AG04449 (cell line): ENCODE results near the gene PPP2R5C.
A peak's percentile ranks its signal among the peaks of the same experiment; 100 is the strongest.

ENCODE experiments used
- CTCF ChIA-PET: fragments of 350-600 bp; formaldehyde crosslinking; extraction: SDS; loops from one replicate; lab custom pipeline; 2021; ENCODE audit warnings: antibody characterized with exemption; lab: Yijun Ruan, JAX
- POLR2A ChIA-PET: fragments of 400-600, 350-600 bp; formaldehyde crosslinking; extraction: SDS; loops from one replicate; lab custom pipeline; 2020; ENCODE audit warnings: antibody characterized with exemption, inconsistent platforms; lab: Yijun Ruan, JAX
- DNase-seq: peaks from one replicate; pipeline ENCODE4 v3.0.0-alpha.2; 2010; ENCODE audit warnings: low read depth, low spot score
- H3K4me3 ChIP-seq: 2 replicates; pipeline ENCODE4 v1.5.1; 2011; ENCODE audit warnings: low read depth, mild to moderate bottlenecking, control low read depth, low read length
- TF ChIP-seq, protein P1 (sequence below): IDR thresholded peaks from one replicate; pipeline ENCODE4 v1.5.1; 2011; ENCODE audit warnings: mild to moderate bottlenecking, moderate library complexity, low read length, control low read depth, inconsistent platforms; ENCODE audit not compliant: insufficient read depth; ENCODE audit errors: missing control alignments

PPP2R5C gene

DNA sequence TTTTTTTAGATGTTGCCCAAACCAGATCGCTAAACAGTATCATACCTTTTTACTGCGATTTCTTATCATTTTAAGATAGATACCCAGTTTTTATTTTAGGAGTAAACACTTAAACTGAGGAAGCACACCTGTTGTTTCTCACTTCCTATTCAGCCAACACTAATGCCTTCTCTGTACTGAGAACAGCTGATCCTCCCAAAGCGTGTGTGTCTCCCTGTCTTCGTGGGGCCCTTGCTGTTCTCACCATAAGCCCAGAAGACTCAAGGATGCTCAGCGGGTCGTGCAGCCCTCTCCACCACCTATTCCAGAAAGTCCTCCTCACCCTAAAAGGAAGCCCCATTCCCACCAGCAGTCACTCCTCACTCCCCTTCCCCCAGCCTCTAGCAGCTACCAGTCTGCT is 14.8 kb downstream of the PPP2R5C start:
- ChIA-PET POLR2A (no interaction called here), CTCF (interaction anchor here (1.2 to 2.3 kb wide), 2 partner anchors 9 to 31 kb away, joined by 4 to 5 read pairs; no protein-coding TSS in a partner anchor)
- TF ChIP-seq, protein P1, sequence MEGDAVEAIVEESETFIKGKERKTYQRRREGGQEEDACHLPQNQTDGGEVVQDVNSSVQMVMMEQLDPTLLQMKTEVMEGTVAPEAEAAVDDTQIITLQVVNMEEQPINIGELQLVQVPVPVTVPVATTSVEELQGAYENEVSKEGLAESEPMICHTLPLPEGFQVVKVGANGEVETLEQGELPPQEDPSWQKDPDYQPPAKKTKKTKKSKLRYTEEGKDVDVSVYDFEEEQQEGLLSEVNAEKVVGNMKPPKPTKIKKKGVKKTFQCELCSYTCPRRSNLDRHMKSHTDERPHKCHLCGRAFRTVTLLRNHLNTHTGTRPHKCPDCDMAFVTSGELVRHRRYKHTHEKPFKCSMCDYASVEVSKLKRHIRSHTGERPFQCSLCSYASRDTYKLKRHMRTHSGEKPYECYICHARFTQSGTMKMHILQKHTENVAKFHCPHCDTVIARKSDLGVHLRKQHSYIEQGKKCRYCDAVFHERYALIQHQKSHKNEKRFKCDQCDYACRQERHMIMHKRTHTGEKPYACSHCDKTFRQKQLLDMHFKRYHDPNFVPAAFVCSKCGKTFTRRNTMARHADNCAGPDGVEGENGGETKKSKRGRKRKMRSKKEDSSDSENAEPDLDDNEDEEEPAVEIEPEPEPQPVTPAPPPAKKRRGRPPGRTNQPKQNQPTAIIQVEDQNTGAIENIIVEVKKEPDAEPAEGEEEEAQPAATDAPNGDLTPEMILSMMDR = no peak
- H3K4me3 ChIP-seq = no peak overlapping the region
- DNase-seq = no peak

DNA sequence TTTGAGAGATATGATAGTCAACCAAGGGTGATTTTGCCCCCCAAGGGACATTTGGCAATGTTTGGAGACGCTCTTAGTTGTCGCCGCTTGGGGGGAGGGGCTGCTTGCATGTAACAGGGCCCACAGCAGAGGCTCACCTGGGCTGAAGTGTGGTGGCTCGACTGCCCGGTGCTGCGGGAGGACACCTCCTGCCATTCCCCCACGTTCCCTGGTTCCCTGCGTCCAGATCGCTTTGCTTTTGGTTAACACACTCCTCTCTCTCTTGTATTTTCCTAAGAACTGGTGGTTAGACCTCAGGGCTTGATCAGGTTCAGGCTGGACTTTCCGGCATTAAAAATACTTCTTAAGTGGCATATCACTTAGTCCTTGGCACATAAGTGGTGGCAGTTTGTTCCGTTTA is 18.9 kb downstream of the PPP2R5C start:
- no peak overlapping the region for H3K4me3 ChIP-seq
- no peak for DNase-seq
- ChIA-PET POLR2A (interaction anchor here (0.5 kb wide), 1 partner anchor 15 kb away, joined by 4 read pairs; no protein-coding TSS in a partner anchor), CTCF (interaction anchor here (1.2 kb wide), 1 partner anchor 10 kb away, joined by 12 read pairs; no protein-coding TSS in a partner anchor)
- TF ChIP-seq, protein P1 = no peak

DNA sequence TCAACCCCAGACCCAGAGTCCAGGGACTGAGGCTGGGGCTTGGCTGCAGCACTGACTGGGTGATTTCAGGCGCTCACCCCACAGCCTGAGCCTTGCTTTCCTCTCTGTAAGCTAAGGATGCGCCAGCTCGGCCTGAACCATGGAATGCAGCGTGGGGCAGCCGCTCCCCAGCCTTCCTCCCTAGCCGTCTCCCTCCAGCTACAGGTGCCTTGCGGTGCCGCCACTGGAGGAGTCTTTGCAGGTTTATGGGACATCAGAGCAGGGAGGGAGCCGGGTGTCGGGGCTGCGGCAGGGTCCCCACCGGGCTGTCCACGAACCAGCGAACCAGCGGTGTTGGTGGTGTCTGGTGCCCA is 19.4 kb downstream of the PPP2R5C start:
- CTCF ChIA-PET = interaction anchor here (0.9 to 1.2 kb wide), 2 partner anchors 10 to 16 kb away, joined by 3 to 12 read pairs; no protein-coding TSS in a partner anchor
- POLR2A ChIA-PET = interaction anchor here (0.5 kb wide), 1 partner anchor 16 kb away, joined by 4 read pairs; no protein-coding TSS in a partner anchor

DNA sequence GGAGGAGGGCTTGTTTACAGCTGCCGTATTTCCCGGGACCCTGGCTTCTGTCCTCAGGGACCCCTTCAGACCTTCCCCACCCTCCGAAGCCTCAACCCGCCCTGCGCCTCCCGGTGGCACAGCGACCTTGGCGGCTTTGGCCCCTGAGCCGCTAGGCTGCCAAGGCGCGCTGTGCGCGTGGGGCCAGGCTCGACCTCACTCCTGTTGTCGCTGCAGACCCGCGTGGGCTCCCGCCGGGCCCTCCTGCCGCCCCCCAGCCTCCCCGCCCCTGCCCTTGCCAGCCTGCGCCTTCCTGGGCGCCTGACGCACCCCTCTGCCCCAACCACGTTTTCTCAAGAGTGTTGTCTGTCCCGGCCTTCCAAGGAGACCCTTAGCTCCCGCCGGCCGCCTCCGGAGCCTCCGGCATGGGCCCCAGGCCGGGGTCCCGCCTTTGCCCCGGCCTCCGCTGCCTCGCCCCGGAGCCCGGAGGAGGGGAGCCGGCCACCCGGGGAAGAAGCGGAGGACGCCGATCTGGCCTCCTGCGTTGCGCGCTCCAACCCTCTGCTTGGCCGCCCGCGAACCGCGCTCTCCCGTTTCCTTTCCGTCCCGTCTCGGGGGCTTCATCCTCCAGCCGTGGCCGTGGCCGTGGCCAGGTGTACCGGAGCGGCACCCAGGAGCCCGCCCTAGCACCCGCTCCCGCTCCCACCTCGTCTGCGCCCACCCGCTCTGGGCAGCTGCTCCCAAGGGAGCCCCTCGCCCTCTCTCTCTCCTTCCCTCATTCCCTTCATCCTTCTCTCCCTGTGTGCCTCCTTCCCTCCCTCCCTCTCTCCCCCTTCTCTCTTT is 19.9 kb downstream of the PPP2R5C start:
- ChIA-PET POLR2A (no interaction called here), CTCF (interaction anchor here (0.9 to 1.2 kb wide), 2 partner anchors 11 to 16 kb away, joined by 3 to 12 read pairs; no protein-coding TSS in a partner anchor)
- no peak for DNase-seq
- peak overlapping the region; percentile 51 for H3K4me3 ChIP-seq
- TF ChIP-seq, protein P1 = no peak

More for the DNA sequence above, 19.4 kb downstream of the PPP2R5C start:
- TF ChIP-seq, protein P1 = no peak
- H3K4me3 ChIP-seq = peak overlapping the region; percentile 51; the same call in 1 of the 2 replicates
- DNase-seq = no peak

DNA sequence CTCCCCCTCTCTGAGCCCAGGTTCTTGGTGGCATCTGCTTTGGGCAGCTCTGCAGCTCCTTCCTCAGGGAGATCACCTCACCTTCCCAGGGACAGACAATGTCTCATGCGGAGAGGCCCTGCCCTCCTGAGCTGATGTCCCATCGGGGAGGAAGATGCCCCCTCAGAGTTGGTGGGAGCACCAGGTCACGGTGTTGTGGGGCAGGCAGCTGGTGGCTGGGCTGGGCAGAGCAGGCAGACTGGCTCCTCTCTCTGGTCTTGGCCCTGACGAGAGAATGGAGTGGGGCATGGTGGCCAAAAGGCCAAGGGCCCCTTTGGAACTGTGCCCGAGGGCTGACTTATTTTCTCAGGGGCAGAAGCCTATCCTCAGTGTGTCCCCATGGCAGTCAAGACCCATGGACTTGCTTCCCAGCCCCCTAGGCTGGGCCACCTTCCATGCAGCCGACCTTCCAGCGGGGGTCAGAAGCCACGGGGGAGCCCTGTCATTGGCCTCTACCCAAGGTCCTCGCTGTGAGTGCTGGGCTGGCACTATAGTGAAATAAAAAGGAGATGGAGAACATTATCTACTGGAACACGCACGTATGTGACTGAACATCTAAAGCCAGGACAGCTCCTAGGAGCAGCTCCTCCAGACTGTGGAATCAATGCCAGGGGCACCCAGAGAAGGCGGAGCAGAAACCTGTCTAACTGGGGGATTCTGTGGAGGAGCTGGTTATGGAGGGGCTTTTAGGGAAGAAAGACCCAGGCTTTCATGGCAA is 21.9 kb downstream of the PPP2R5C start:
- CTCF ChIA-PET = interaction anchor here (0.9 to 1.6 kb wide), 3 partner anchors 13 to 178 kb away, joined by 3 to 10 read pairs (median 3); no protein-coding TSS in a partner anchor
- no peak for DNase-seq
- TF ChIP-seq, protein P1 = no peak
- POLR2A ChIA-PET = no interaction called here
- no peak overlapping the region for H3K4me3 ChIP-seq
